ENCODE data around the gene MAPRE3.
"Not testable (repeated sequence)": the region's sequence is repeated elsewhere in the genome, so short reads cannot be mapped to it uniquely, and the experiment has no call there.

The MAPRE3 gene

DNA sequence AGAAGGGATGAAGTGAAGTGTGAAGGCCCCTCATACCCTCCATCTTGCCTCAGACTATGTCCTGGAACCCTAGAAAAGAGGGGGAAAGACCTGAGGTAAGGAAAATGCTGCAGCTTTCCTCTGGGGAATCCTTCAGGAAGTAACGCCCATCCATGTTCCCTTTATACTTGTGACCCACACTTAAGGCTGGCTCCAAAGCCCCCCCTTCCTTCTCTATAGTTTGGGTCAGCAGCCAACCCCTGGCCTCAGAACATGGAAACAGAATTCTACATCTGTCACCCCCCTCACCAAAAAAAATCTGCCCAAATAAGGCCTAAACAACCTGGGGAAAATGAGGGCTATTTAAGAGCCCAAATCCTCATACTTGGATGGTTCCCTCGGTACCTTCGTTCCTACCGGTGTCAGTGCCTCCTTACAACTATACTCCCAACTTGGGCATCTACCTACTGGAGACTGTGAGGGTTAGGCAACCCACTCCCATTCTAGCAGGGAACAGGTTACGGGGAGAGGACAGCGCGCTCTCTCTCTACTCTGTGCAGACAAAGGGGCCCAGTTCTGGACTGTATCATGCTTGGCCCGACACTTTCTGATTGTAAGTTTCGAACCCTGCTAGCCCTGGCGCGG, 100.3 kb downstream of the MAPRE3 start:
- DNase-seq (ENCODE audit: low spot score): no peak

DNA sequence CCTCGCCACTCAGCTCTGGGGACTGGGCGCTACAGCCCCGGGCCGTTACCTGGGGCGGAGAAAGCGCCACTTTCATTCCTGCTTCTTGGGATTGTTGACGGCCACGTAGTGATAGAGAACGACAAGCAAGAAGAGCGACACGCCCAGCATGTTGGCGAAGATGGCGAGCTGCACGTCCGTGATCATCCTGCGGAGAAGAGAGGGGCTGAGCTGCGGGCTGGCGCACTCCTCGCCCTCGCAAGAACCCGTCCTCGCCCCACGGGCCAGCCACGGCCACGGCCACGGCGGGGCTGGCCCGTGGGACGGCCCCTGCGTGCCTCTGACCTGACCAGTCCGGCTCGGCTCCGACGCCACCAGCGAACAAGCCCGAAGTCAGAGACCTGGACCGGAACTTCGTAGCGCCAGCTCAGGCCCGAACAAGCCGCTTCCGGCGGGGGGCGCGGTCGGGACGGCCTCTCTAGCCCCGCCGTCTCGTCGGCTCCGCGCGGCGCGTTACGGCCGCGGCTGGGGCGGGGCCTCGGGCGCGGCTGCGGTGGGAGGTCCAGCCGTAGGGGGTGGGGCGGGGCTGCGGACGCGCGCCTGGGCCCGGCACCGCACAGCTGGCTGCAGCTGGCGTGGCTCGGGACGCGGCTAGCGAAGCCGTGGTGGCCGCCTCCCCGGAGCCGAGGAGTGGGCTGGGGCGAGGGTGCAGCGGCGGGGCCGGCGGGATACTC, 101.0 kb downstream of the MAPRE3 start, which contains the start of gene OST4:
Gene OST4 (minus strand): TSS at position 378 of the 713 bp plus-strand sequence.
- peak; percentile 95 for DNase-seq (ENCODE audit: low spot score)

DNA sequence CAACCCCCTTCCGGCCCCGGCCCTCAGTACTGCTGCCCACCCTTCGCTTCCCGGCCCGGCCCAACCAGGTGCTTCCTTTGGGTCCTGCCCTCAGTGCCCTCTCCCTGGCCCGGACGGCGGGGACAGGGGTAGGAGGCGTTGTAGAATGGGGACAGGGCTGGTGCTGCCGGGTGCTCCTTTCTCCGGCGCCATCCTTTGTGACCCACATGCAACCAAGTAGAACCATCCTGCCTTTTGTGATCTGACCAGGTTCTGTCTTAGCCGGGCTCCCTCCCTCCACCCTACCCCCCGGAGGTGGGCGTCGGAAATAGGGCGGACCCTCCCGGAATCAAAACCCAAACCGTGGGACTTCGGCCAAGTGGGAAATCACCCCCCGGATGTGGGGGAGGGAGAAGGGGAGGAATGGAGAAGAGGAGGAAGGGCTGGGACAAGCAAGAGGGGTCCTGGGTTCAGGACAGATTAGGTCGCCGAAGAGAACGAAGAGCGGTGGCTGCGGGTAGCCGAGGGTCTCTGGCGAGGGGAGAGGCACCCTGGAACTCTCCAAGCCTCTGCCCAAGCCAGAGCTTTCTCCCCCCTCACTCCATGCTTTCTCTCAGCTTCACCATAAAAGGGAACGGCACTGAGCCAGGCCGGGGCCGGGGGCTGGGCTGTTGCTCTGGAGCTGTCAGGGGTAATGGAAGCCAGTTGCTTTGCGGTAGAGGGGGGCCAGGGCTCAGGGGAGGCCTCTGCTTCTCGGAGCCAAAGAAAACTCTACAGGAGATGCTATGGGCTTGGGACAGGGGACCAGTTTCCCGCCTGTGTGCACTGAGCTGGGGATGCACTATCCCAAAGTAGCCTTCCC, 101.8 kb downstream of the MAPRE3 start:
- DNase-seq (ENCODE audit: low spot score): no peak

DNA sequence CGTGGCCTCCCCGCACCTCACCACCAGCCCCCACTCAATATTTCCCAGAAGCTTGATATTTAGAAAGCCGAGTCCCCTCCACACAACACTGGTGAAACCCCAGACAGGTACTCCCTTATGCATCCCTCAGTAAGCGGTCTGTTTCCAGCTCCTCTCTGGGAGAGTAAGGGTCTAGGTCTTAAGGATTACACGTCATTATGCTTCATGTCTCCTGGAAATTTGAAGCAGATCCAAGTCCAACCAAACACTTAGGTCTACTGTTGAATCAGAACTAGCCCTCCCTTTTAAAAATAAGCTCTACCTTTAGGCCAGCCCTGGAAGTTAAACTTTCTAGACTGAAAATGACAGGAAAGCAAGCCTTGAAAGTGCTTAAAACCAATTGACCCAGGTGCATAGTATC, 102.5 kb downstream of the MAPRE3 start:
- DNase-seq (ENCODE audit: low spot score): no peak

DNA sequence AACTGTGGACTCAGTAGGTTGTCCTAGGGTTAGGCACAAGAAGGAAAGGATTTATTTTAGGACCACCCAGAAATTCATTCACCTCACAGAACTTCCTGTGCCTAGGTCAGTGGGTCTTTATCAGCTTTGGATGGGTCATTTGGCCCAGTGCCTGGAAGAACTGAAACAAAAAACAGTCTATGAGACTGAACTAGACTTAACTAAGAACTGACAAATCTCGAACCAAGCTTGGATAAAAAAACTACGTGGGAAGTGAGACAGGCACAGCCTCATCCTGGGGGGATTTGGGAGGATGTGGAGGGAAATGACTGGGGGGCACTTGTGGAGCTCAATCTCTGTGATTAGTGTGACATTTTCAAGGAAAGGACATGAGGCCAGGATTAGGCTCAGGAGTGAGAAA, 103.3 kb downstream of the MAPRE3 start:
- no peak for DNase-seq (ENCODE audit: low spot score)

DNA sequence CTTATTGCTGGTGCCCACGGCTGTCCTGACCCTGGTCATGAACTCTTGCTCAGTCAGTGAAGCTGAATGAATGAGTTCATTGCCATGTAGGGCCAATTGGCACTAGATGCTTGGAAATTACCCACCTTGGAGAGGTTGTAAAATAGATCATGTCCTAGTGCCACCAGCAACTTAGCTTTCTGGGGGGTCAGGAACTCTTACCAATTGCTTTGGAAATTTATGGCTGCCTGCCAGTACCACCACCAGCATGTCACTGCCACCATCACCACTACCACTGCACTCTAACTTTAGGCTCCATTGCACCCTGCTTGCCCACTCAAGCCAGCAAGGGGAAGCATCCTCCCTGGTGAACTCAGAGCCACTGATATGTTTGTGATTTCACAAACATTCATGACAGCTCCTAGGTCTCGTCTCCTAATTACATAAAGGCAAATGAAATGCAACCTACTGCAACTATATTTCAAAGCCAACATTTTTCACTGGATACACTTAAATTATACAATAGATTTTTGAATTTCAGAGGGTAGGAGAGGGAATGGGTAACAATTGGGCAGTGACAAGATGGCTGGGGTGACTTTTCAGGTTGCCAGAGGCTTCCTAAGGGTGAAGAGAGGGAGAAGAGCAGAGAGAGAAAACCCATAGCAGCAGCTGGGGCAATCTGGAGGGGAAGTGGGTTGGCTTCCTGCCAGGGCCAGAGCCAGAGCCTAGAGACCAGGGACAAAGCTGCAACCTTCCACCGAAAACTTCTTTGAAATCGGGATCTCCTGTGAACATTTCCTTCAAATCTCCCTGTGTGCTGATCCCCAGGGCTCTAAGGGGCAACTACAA, 104.5 kb downstream of the MAPRE3 start:
- DNase-seq (ENCODE audit: low spot score): no peak

DNA sequence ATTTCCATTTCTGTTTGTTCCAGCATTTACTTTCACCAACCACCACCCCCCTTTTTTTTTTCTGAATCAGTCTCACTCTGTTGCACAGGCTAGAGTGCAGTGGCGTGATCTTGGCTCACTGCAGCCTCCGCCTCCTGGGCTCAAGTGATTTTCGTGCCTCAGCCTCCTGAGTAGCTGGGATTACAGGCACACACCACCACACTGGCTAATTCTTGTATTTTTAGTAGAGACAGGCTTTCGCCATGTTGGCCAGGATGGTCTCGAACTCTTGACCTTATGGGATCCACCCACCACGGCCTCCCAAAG, 105.1 kb downstream of the MAPRE3 start:
- not testable (repeated sequence) for DNase-seq (ENCODE audit: low spot score)

DNA sequence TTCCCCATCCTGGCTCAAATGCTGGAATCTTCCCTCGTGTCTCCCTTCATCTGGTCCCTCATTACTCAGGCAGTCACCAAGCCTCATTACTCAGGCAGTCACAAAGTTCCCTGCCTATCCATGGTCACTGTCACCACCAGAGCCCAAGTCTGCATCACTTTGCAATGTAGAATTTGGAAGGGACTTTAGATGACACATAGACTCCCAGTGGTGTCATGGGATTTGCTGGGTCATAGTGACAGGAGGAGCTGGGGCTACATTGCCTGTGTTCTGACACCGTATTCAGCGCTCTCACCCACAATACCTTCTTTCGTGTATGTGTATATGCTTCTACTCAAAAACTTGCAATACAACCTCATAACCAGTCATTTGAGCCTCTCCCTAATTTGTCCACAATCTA, 105.9 kb downstream of the MAPRE3 start:
- DNase-seq (ENCODE audit: low spot score): no peak

All from AG08395 (cell line).